KMS-11 (cell line): ENCODE data around the gene GPX6.

Source experiments
- H2AFZ ChIP-seq: fragments of 200-600 bp; sonication (generic); 2 replicates; pipeline ENCODE4 v1.6.1; 2016; ENCODE audit warnings: antibody characterized with exemption, mixed run types, low read depth
- H3K27ac ChIP-seq: fragments of 200-600 bp; sonication (generic); 2 replicates; pipeline ENCODE4 v1.6.1; 2016; ENCODE audit warnings: mild to moderate bottlenecking, mixed run types
- H3K27me3 ChIP-seq: fragments of 200-600 bp; sonication (generic); 2 replicates; pipeline ENCODE4 v1.6.1; 2017; ENCODE audit warnings: mild to moderate bottlenecking, low read depth, mixed run types, moderate library complexity; ENCODE audit not compliant: insufficient read depth
- H3K36me3 ChIP-seq: fragments of 200-600 bp; sonication (generic); 2 replicates; pipeline ENCODE4 v1.6.1; 2017; ENCODE audit warnings: mild to moderate bottlenecking, mixed run types; ENCODE audit not compliant: insufficient read depth
- H3K4me1 ChIP-seq: fragments of 200-600 bp; sonication (generic); 2 replicates; pipeline ENCODE4 v1.6.1; 2016; ENCODE audit warnings: mild to moderate bottlenecking, low read depth, mixed run types; ENCODE audit not compliant: poor library complexity, severe bottlenecking
- H3K4me2 ChIP-seq: fragments of 200-600 bp; sonication (generic); 2 replicates; pipeline ENCODE4 v1.7.0; 2016; ENCODE audit warnings: mild to moderate bottlenecking, mixed run types
- H3K4me3 ChIP-seq: fragments of 200-600 bp; sonication (generic); IDR thresholded peaks from 2 replicates; pipeline ENCODE4 v1.6.1; 2017; ENCODE audit warnings: low read depth, low read length, mixed read lengths; ENCODE audit not compliant: insufficient read depth
- H3K79me2 ChIP-seq: fragments of 200-600 bp; sonication (generic); 2 replicates; pipeline ENCODE4 v1.6.1; 2016; ENCODE audit warnings: low read depth, mixed run types; ENCODE audit not compliant: insufficient read depth
- H3K9ac ChIP-seq: fragments of 200-600 bp; sonication (generic); 2 replicates; pipeline ENCODE4 v1.6.1; 2016; ENCODE audit warnings: mild to moderate bottlenecking, mixed run types
- H4K20me1 ChIP-seq: fragments of 200-600 bp; sonication (generic); 2 replicates; pipeline ENCODE4 v1.6.1; 2016; ENCODE audit warnings: mild to moderate bottlenecking, mixed run types; ENCODE audit not compliant: insufficient read depth
- TF ChIP-seq, protein P1 (sequence below): fragments of 200-600 bp; sonication (generic); conservative IDR thresholded peaks from 2 replicates; pipeline ENCODE4 v1.6.1; 2017; ENCODE audit warnings: low read depth, mild to moderate bottlenecking, antibody characterized with exemption, low read length, moderate library complexity, mixed read lengths

GPX6 gene, protein sequence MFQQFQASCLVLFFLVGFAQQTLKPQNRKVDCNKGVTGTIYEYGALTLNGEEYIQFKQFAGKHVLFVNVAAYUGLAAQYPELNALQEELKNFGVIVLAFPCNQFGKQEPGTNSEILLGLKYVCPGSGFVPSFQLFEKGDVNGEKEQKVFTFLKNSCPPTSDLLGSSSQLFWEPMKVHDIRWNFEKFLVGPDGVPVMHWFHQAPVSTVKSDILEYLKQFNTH

DNA sequence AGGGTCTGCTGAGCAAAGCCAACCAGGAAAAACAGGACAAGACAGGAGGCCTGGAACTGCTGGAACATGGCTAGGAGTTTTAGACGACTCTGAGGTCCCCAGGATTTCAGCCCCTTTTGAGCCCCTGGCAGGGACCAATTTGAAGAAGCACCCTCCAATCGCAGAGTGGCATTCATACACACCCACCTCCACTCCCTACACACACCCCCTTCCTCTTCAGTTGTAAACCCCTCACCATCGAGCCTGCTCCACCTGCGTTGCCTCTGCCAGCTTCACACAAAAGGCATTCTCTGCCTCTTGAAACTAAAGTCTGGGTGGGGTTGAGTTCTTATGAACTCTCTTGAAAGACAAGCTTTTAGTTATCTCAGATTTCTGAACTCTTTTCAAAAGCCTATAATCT is at the start of gene GPX6:
Gene GPX6, minus strand, starts transcription at position 118 of the 400 bp plus-strand sequence. Its CDS starts 50 bp downstream, at position 68.
- Histone ChIP-seq H3K27me3 (no peaks in the 10 kb centered on the region), H4K20me1 (no peaks in the 10 kb centered on the region), H3K36me3 (no peaks in the 10 kb centered on the region), H3K4me3 (no peak within 1 kb of the TSS), H3K79me2 (no peaks in the 10 kb centered on the region), H3K4me1 (no peaks in the 10 kb centered on the region), H2AFZ (no peak within 1 kb of the TSS), H3K4me2 (no peak within 1 kb of the TSS), H3K9ac (no peak within 1 kb of the TSS), H3K27ac (no peak within 1 kb of the TSS)
- TF ChIP-seq, protein P1, sequence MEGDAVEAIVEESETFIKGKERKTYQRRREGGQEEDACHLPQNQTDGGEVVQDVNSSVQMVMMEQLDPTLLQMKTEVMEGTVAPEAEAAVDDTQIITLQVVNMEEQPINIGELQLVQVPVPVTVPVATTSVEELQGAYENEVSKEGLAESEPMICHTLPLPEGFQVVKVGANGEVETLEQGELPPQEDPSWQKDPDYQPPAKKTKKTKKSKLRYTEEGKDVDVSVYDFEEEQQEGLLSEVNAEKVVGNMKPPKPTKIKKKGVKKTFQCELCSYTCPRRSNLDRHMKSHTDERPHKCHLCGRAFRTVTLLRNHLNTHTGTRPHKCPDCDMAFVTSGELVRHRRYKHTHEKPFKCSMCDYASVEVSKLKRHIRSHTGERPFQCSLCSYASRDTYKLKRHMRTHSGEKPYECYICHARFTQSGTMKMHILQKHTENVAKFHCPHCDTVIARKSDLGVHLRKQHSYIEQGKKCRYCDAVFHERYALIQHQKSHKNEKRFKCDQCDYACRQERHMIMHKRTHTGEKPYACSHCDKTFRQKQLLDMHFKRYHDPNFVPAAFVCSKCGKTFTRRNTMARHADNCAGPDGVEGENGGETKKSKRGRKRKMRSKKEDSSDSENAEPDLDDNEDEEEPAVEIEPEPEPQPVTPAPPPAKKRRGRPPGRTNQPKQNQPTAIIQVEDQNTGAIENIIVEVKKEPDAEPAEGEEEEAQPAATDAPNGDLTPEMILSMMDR: no peak

DNA sequence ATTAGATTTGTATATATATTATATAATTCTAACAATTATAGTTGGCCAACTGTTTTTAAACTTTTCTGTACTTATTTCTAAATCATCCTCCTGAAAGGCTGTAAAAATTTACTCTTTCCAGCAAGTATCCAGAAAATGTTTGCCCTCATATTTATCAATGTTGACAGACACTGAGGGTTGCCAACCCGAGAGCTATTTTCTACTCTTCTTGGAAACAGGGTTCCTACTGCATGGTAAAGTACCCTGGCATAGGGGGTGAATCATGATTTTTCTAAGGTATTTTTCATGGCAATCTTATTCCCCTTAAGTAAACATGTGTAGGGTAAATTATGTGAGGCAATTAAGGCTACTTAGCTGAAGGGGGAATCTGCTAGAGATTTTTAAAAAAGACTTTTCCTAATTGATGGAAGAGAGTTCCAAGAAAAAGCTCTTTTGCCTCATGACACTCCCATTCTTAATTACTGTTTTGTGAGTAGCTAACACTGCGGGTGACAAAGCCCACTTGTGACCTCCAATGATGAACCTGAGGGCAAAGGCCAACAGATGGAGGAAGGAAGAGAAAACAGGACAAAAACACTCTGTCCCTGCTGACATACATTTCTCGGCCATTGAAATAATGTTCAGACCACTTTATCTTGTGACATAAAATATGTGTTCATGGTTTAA is 48.0 kb upstream of the GPX6 start:
- H4K20me1 ChIP-seq: no peaks in the 10 kb centered on the region
- H2AFZ ChIP-seq: no peak overlapping the region
- TF ChIP-seq, protein P1: no peak
- no peak overlapping the region for H3K4me3 ChIP-seq
- H3K79me2 ChIP-seq: no peaks in the 10 kb centered on the region
- H3K4me1 ChIP-seq: no peaks in the 10 kb centered on the region
- no peaks in the 10 kb centered on the region for H3K27me3 ChIP-seq
- H3K27ac ChIP-seq: no peak overlapping the region
- no peaks in the 10 kb centered on the region for H3K36me3 ChIP-seq
- H3K4me2 ChIP-seq: no peak overlapping the region
- no peak overlapping the region for H3K9ac ChIP-seq

DNA sequence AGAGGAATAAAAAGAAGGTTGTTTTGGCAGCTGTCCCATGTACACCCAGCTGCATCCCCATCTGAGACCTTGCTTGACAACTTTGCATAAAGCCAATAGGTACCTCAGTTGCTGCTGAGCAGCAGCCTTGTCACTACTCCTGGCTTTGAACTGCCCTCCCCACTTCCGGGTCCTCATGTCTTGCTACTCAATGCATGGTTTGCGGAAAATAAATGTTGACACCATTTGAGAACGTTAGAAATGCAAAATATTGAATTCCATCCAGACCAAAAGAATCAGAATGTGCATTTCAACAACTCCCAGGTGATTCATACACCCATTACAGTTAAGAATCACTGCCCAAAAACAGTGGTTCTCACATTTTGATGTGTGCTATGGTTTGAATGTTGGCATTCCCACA is 43.0 kb upstream of the GPX6 start:
- no peak overlapping the region for H3K9ac ChIP-seq
- no peaks in the 10 kb centered on the region for H3K27me3 ChIP-seq
- no peaks in the 10 kb centered on the region for H4K20me1 ChIP-seq
- no peaks in the 10 kb centered on the region for H3K36me3 ChIP-seq
- no peak overlapping the region for H2AFZ ChIP-seq
- TF ChIP-seq, protein P1: no peak
- H3K4me3 ChIP-seq: no peak overlapping the region
- H3K27ac ChIP-seq: no peak overlapping the region
- no peaks in the 10 kb centered on the region for H3K4me1 ChIP-seq
- H3K79me2 ChIP-seq: no peaks in the 10 kb centered on the region
- H3K4me2 ChIP-seq: no peak overlapping the region

DNA sequence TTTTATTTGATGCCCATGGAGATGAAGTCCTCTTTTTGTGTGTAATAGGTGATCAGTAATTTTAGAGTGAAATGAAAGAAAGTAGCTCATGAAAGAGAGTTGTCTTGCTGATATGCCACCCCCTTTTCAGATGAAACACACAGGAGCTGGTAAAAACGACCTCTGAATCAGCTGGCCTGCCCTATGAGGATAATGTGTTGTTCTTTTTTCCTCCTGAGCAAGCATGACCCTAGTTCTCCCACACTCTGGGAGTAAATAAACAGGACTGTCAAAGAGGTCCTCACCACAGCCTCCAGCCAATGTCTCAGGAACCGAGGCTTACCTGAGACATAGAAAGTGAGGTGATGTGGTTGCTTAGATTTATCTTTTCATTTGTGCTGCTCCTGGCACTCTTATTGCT is 39.5 kb upstream of the GPX6 start:
- TF ChIP-seq, protein P1: no peak
- no peaks in the 10 kb centered on the region for H3K36me3 ChIP-seq
- H2AFZ ChIP-seq: no peak overlapping the region
- no peaks in the 10 kb centered on the region for H3K27me3 ChIP-seq
- no peaks in the 10 kb centered on the region for H3K4me1 ChIP-seq
- no peak overlapping the region for H3K9ac ChIP-seq
- H3K27ac ChIP-seq: no peak overlapping the region
- H3K4me3 ChIP-seq: no peak overlapping the region
- no peak overlapping the region for H3K4me2 ChIP-seq
- H3K79me2 ChIP-seq: no peaks in the 10 kb centered on the region
- H4K20me1 ChIP-seq: no peaks in the 10 kb centered on the region
